Liver (tissue), 9 donors: ENCODE data around the gene FCF1. TPM values are rescaled to one million over a fixed set of nuclear protein-coding genes. Genes with fewer than 3 reads are reported as not detected.

ENCODE experiments used
- DNase-seq: peaks from one replicate; pipeline ENCODE4 v3.0.0-alpha.2; 2017; ENCODE audit warnings: low spot score
- H3K27ac ChIP-seq, 2 donors: one replicate each; pipeline ENCODE4 v1.7.0; 2013; ENCODE audit warnings: inconsistent platforms in 2 of 2, low read length in 2 of 2, control low read depth in 1 of 2, low read depth in 1 of 2, mild to moderate bottlenecking in 1 of 2
- H3K27me3 ChIP-seq, 4 donors: one replicate each; pipeline versions ENCODE4 v1.6.1 to v1.7.0; 2013; ENCODE audit warnings: low read length in 3 of 4, inconsistent platforms in 1 of 4, mild to moderate bottlenecking in 1 of 4, moderate library complexity in 1 of 4; ENCODE audit not compliant: control insufficient read depth in 4 of 4, insufficient read depth in 4 of 4
- H3K36me3 ChIP-seq, 4 donors: one replicate each; pipeline versions ENCODE4 v1.6.1 to v1.7.0; 2013; ENCODE audit warnings: low read length in 3 of 4, mild to moderate bottlenecking in 3 of 4, low read depth in 1 of 4, moderate library complexity in 1 of 4; ENCODE audit not compliant: control insufficient read depth in 4 of 4, insufficient read depth in 3 of 4
- H3K4me1 ChIP-seq, 4 donors: one replicate each; pipeline versions ENCODE4 v1.6.1 to v1.7.0; 2013; ENCODE audit warnings: low read length in 3 of 4, mild to moderate bottlenecking in 3 of 4, moderate library complexity in 1 of 4; ENCODE audit not compliant: control insufficient read depth in 4 of 4, insufficient read depth in 4 of 4
- H3K4me3 ChIP-seq, 3 donors: one replicate each; pipeline versions ENCODE4 v1.6.1 to v1.7.0; 2013; ENCODE audit warnings: low read length in 3 of 3, control low read depth in 1 of 3, low read depth in 1 of 3, mild to moderate bottlenecking in 1 of 3
- H3K9ac ChIP-seq, 2 donors: one replicate each; pipeline ENCODE4 v1.7.0; 2013; ENCODE audit warnings: low read length in 2 of 2, mild to moderate bottlenecking in 2 of 2, moderate library complexity in 2 of 2, control low read depth in 1 of 2, low read depth in 1 of 2
- H3K9me3 ChIP-seq, 4 donors: one replicate each; pipeline versions ENCODE4 v1.6.1 to v1.7.0; 2013; ENCODE audit warnings: low read length in 3 of 4; ENCODE audit not compliant: control insufficient read depth in 4 of 4
- CTCF ChIP-seq: fragments of 150-350 bp; IDR thresholded peaks from 2 replicates; pipeline ENCODE4 v1.5.1; 2017; ENCODE audit warnings: improper control_type of control experiment, low read depth, low read length; ENCODE audit not compliant: missing input control
- EGR1 ChIP-seq, 2 donors: IDR thresholded peaks; 2 replicates each; pipeline ENCODE4 v1.6.1; 2016 to 2018; ENCODE audit warnings: antibody characterized with exemption in 2 of 2, low read depth in 2 of 2
- FOXA1 ChIP-seq: IDR thresholded peaks from 2 replicates; pipeline ENCODE4 v1.6.1; 2016; ENCODE audit warnings: antibody characterized with exemption
- FOXA2 ChIP-seq: IDR thresholded peaks from 2 replicates; pipeline ENCODE4 v1.6.1; 2016; ENCODE audit warnings: antibody characterized with exemption
- GABPA ChIP-seq, 2 donors: IDR thresholded peaks in 1 of 2; conservative IDR thresholded peaks in 1 of 2; 2 replicates each; pipeline ENCODE4 v1.6.1; 2016; ENCODE audit warnings: antibody characterized with exemption in 2 of 2, mild to moderate bottlenecking in 1 of 2, moderate library complexity in 1 of 2
- HNF4A ChIP-seq, 2 donors: conservative IDR thresholded peaks; 2 replicates each; pipeline ENCODE4 v1.6.1; 2016; ENCODE audit warnings: antibody characterized with exemption in 2 of 2, mild to moderate bottlenecking in 2 of 2
- HNF4G ChIP-seq: IDR thresholded peaks from 2 replicates; pipeline ENCODE4 v1.6.1; 2016; ENCODE audit warnings: antibody characterized with exemption
- JUND ChIP-seq, 2 donors: IDR thresholded peaks; 2 replicates each; pipeline ENCODE4 v1.6.1; 2016; ENCODE audit warnings: antibody characterized with exemption in 2 of 2
- NR2F2 ChIP-seq: IDR thresholded peaks from 2 replicates; pipeline ENCODE4 v1.6.1; 2016; ENCODE audit warnings: antibody characterized with exemption
- RAD21 ChIP-seq, 2 donors: IDR thresholded peaks; 2 replicates each; pipeline ENCODE4 v1.6.1; 2016; ENCODE audit warnings: antibody characterized with exemption in 2 of 2, mild to moderate bottlenecking in 2 of 2
- RXRA ChIP-seq, 2 donors: IDR thresholded peaks; 2 replicates each; pipeline ENCODE4 v1.6.1; 2017 to 2018; ENCODE audit warnings: antibody characterized with exemption in 2 of 2, mild to moderate bottlenecking in 1 of 2
- SP1 ChIP-seq: IDR thresholded peaks from 2 replicates; pipeline ENCODE4 v1.6.1; 2018; ENCODE audit warnings: antibody characterized with exemption, mild to moderate bottlenecking
- TAF1 ChIP-seq: conservative IDR thresholded peaks from 2 replicates; pipeline ENCODE4 v1.6.1; 2016; ENCODE audit warnings: antibody characterized with exemption, mild to moderate bottlenecking
- YY1 ChIP-seq: IDR thresholded peaks from 2 replicates; pipeline ENCODE4 v1.6.1; 2016; ENCODE audit warnings: antibody characterized with exemption, mild to moderate bottlenecking
- ZBTB33 ChIP-seq: IDR thresholded peaks from 2 replicates; pipeline ENCODE4 v1.6.1; 2016; ENCODE audit warnings: antibody characterized with exemption
- WGBS: extraction: QIAGEN DNeasy Blood & Tissue Kit; methylation state at CpG from one replicate; pipeline ENCODE4 v1.1.7; 2013; 5-methylcytosine and 5-hydroxymethylcytosine counted together
- polyA plus RNA-seq, 2 donors: library from polyadenylated mRNA; stranded (reverse) in 1 of 2; unstranded in 1 of 2; fragments of 200-250 nt in 1 of 2; fragments of >200 nt in 1 of 2; fragmentation: Nextera tagmentation in 1 of 2; extraction: Ambion mirVana in 1 of 2; gene quantifications; one replicate each; pipeline versions ENCODE4 v1.2.1 to v1.2.3, GENCODE V29; 2013 to 2015
- total RNA-seq, 2 donors: library from RNA; depleted of rRNA; stranded (reverse); fragments of >200 nt; gene quantifications; one replicate each; pipeline ENCODE4 v1.2.3, GENCODE V29; 2014
- TF ChIP-seq, protein P1 (sequence below): IDR thresholded peaks from 2 replicates; pipeline ENCODE4 v1.6.1; 2016; ENCODE audit warnings: antibody characterized with exemption, mild to moderate bottlenecking
- TF ChIP-seq, protein P2 (sequence below): IDR thresholded peaks from 2 replicates; pipeline ENCODE4 v1.6.1; 2016; ENCODE audit warnings: antibody characterized with exemption
- TF ChIP-seq, protein P3 (sequence below): IDR thresholded peaks from 2 replicates; pipeline ENCODE4 v1.6.1; 2016; ENCODE audit warnings: antibody characterized with exemption
- donor health status: healthy.
- donor health status: healthy.
- donor health status: healthy.
- donor health status: healthy.
- donor health status: healthy.

FCF1 gene
- total and polyA plus RNA-seq, 4 donors = 3.7 to 15.3 (median 13.6) TPM

DNA sequence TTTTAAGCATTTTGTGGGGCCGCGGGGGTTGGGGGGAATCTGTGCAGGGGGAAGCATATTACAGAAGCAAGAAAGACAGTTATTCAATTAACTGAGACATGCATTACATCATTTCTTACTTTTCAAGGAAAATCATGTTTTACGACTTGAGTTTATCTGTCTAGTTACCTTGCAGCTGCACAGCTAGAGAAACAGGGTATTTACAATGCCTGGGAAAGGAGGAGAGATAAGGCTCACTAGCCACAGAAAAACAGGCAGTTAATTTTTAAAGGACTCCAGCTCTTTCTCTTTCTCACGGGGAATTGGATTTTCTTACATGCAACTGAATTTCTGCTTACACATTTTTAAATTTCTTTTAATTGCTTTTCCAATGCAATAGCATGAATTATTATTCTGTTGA lies 22.2 kb downstream of the FCF1 start:
- H3K36me3 ChIP-seq = peaks cover 11 to 43% (median 22%) of the 10 kb centered on the region in 4 donors
- TF ChIP-seq HNF4A (conservative IDR thresholded peaks at IDR 0.05) (no peak), SP1 (no peak), YY1 (no peak), RAD21 (IDR thresholded peaks at IDR 0.05) (no peak), ZBTB33 (no peak), CTCF (no peak), NR2F2 (no peak), FOXA2 (no peak), JUND (IDR thresholded peaks at IDR 0.05) (no peak), TAF1 (no peak), RXRA (IDR thresholded peaks at IDR 0.05) (no peak), HNF4G (no peak), EGR1 (IDR thresholded peaks at IDR 0.05; ENCODE audit: low read depth in 2 of 2) (no peak), FOXA1 (no peak), GABPA (IDR thresholded peaks at IDR 0.05 in 1 of 2, conservative IDR thresholded peaks at IDR 0.05 in 1 of 2) (no peak)
- TF ChIP-seq, protein P1, sequence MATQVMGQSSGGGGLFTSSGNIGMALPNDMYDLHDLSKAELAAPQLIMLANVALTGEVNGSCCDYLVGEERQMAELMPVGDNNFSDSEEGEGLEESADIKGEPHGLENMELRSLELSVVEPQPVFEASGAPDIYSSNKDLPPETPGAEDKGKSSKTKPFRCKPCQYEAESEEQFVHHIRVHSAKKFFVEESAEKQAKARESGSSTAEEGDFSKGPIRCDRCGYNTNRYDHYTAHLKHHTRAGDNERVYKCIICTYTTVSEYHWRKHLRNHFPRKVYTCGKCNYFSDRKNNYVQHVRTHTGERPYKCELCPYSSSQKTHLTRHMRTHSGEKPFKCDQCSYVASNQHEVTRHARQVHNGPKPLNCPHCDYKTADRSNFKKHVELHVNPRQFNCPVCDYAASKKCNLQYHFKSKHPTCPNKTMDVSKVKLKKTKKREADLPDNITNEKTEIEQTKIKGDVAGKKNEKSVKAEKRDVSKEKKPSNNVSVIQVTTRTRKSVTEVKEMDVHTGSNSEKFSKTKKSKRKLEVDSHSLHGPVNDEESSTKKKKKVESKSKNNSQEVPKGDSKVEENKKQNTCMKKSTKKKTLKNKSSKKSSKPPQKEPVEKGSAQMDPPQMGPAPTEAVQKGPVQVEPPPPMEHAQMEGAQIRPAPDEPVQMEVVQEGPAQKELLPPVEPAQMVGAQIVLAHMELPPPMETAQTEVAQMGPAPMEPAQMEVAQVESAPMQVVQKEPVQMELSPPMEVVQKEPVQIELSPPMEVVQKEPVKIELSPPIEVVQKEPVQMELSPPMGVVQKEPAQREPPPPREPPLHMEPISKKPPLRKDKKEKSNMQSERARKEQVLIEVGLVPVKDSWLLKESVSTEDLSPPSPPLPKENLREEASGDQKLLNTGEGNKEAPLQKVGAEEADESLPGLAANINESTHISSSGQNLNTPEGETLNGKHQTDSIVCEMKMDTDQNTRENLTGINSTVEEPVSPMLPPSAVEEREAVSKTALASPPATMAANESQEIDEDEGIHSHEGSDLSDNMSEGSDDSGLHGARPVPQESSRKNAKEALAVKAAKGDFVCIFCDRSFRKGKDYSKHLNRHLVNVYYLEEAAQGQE = no peak
- TF ChIP-seq, protein P2, sequence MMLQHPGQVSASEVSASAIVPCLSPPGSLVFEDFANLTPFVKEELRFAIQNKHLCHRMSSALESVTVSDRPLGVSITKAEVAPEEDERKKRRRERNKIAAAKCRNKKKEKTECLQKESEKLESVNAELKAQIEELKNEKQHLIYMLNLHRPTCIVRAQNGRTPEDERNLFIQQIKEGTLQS = no peak
- TF ChIP-seq, protein P3, sequence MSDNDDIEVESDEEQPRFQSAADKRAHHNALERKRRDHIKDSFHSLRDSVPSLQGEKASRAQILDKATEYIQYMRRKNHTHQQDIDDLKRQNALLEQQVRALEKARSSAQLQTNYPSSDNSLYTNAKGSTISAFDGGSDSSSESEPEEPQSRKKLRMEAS = no peak
- no peak overlapping the region for H3K27ac ChIP-seq
- no peak overlapping the region for H3K4me3 ChIP-seq
- 87% methylated on average over 4 of the region's 4 CpGs for WGBS
- no peak for DNase-seq
- no peak overlapping the region for H3K9ac ChIP-seq
- no peaks in the 10 kb centered on the region for H3K27me3 ChIP-seq
- no peaks in the 10 kb centered on the region for H3K9me3 ChIP-seq
- H3K4me1 ChIP-seq = no peaks in the 10 kb centered on the region
